Breast epithelium (tissue), 3 donors: ENCODE data around the gene SHROOM3.

Source experiments
- CTCF ChIP-seq, 3 donors: fragments of 450-650 bp; IDR thresholded peaks; one replicate each; pipeline ENCODE4 v1.5.1; 2016 to 2017; ENCODE audit warnings: antibody characterized with exemption in 3 of 3, mild to moderate bottlenecking in 3 of 3, moderate library complexity in 3 of 3
- POLR2AphosphoS5 ChIP-seq, 3 donors: sonication (generic); formaldehyde crosslinking; IDR thresholded peaks; one replicate each; pipeline ENCODE4 v1.6.1; 2017; ENCODE audit warnings: antibody characterized with exemption in 3 of 3

GRCh38 chr4:76439491-76439890, 4.5 kb downstream of the SHROOM3 start:
- TF ChIP-seq CTCF (IDR thresholded peaks at IDR 0.05) (no peak), POLR2AphosphoS5 (IDR thresholded peaks at IDR 0.05) (no peak)
